Measurements from ENCODE around the gene EIPR1.
A peak's percentile ranks its signal among the peaks of the same experiment; 100 is the strongest.

The EIPR1 gene

GRCh38 chr2:3317871-3318590, 59.6 kb downstream of the EIPR1 start:
- TF ChIP-seq ZFX (IDR thresholded peaks at IDR 0.05) (no peak), CTCF (conservative IDR thresholded peaks at IDR 0.05) (no peak)
- H3K27ac ChIP-seq, result no peak overlapping the region

GRCh38 chr2:3317277-3317685, 60.3 kb downstream of the EIPR1 start:
- no peak overlapping the region for H3K27ac ChIP-seq
- TF ChIP-seq ZFX (IDR thresholded peaks at IDR 0.05) (no peak), CTCF (conservative IDR thresholded peaks at IDR 0.05) (no peak)

GRCh38 chr2:3316456-3317276, 61.0 kb downstream of the EIPR1 start:
- TF ChIP-seq CTCF (conservative IDR thresholded peaks at IDR 0.05) (no peak), ZFX (IDR thresholded peaks at IDR 0.05) (no peak)
- H3K27ac ChIP-seq, result no peak overlapping the region

GRCh38 chr2:3314626-3315025, 63.0 kb downstream of the EIPR1 start:
- TF ChIP-seq ZFX (IDR thresholded peaks at IDR 0.05), result no peak
- TF ChIP-seq CTCF (conservative IDR thresholded peaks at IDR 0.05), result no peak

GRCh38 chr2:3313781-3314375, 63.7 kb downstream of the EIPR1 start:
- H3K27ac ChIP-seq, result no peak overlapping the region; the same call in 1 of the 2 replicates
- no peak for TF ChIP-seq CTCF (conservative IDR thresholded peaks at IDR 0.05)
- no peak for TF ChIP-seq ZFX (IDR thresholded peaks at IDR 0.05)

More at GRCh38 chr2:3314626-3315025, 63.0 kb downstream of the EIPR1 start:
- H3K27ac ChIP-seq, result no peak overlapping the region

- no peak for TF ChIP-seq ZFX (IDR thresholded peaks at IDR 0.05)
- no peak for TF ChIP-seq CTCF (conservative IDR thresholded peaks at IDR 0.05)
- peak overlapping the region; percentile 21; the same call in 1 of the 2 replicates for H3K27ac ChIP-seq
Observed at GRCh38 chr2:3312576-3313345, 64.9 kb downstream of the EIPR1 start.
